HEK293T (cell line): ENCODE measurements around the gene SSRP1.

Experiments used
- CTCF ChIA-PET: fragments of 350-600 bp; formaldehyde crosslinking; extraction: SDS; loops from one replicate; lab custom pipeline; 2021; ENCODE audit warnings: antibody characterized with exemption, inconsistent platforms; lab: Yijun Ruan, JAX
- POLR2A ChIA-PET: fragments of 350-600 bp; formaldehyde crosslinking; extraction: SDS; loops from one replicate; lab custom pipeline; 2020; ENCODE audit warnings: antibody characterized with exemption, inconsistent platforms; lab: Yijun Ruan, JAX
- DNase-seq: peaks from one replicate; pipeline ENCODE4 v3.0.0; 2012; ENCODE audit warnings: mixed read lengths; ENCODE audit errors: extremely low spot score
- ARNT ChIP-seq: fragments of 450-650 bp; IDR thresholded peaks from 2 replicates; pipeline ENCODE4 v1.6.1; 2017; ENCODE audit warnings: mild to moderate bottlenecking
- BHLHE40 ChIP-seq: fragments of 450-650 bp; IDR thresholded peaks from 2 replicates; pipeline ENCODE4 v1.6.1; 2016; ENCODE audit warnings: mild to moderate bottlenecking, moderate library complexity, borderline replicate concordance
- CTBP1 ChIP-seq: fragments of 450-650 bp; IDR thresholded peaks from 2 replicates; pipeline ENCODE4 v1.6.1; 2016; ENCODE audit warnings: borderline replicate concordance
- ELF4 ChIP-seq: fragments of 450-650 bp; IDR thresholded peaks from 2 replicates; pipeline ENCODE4 v1.6.1; 2017; ENCODE audit warnings: antibody characterized with exemption
- FOXA1 ChIP-seq: fragments of 450-650 bp; IDR thresholded peaks from 2 replicates; pipeline ENCODE4 v1.6.1; 2016; ENCODE audit warnings: mild to moderate bottlenecking
- FOXK2 ChIP-seq: fragments of 450-650 bp; IDR thresholded peaks from 2 replicates; pipeline ENCODE4 v1.6.1; 2016; ENCODE audit warnings: mild to moderate bottlenecking
- FOXM1 ChIP-seq: fragments of 450-650 bp; IDR thresholded peaks from 2 replicates; pipeline ENCODE4 v1.6.1; 2017; ENCODE audit warnings: mild to moderate bottlenecking, borderline replicate concordance
- HDGF ChIP-seq: fragments of 450-650 bp; IDR thresholded peaks from 2 replicates; pipeline ENCODE4 v1.6.1; 2017; ENCODE audit warnings: antibody characterized with exemption, borderline replicate concordance
- L3MBTL2 ChIP-seq: fragments of 450-650 bp; conservative IDR thresholded peaks from 2 replicates; pipeline ENCODE4 v1.6.1; 2016; ENCODE audit warnings: mild to moderate bottlenecking
- LEF1 ChIP-seq: fragments of 450-650 bp; IDR thresholded peaks from 2 replicates; pipeline ENCODE4 v1.6.1; 2017; ENCODE audit warnings: mild to moderate bottlenecking, borderline replicate concordance
- NFRKB ChIP-seq: fragments of 450-650 bp; IDR thresholded peaks from 2 replicates; pipeline ENCODE4 v1.6.1; 2016; ENCODE audit warnings: mild to moderate bottlenecking, moderate library complexity
- SP1 ChIP-seq: fragments of 450-650 bp; IDR thresholded peaks from 2 replicates; pipeline ENCODE4 v1.6.1; 2017
- SUZ12 ChIP-seq: fragments of 450-650 bp; IDR thresholded peaks from 2 replicates; pipeline ENCODE4 v1.6.1; 2016; ENCODE audit warnings: mild to moderate bottlenecking
- TARDBP ChIP-seq: fragments of 450-650 bp; IDR thresholded peaks from 2 replicates; pipeline ENCODE4 v1.6.1; 2016
- ZNF384 ChIP-seq: fragments of 450-650 bp; IDR thresholded peaks from 2 replicates; pipeline ENCODE4 v1.6.1; 2016
- TF ChIP-seq, protein P1 (sequence below): fragments of 450-650 bp; IDR thresholded peaks from 2 replicates; pipeline ENCODE4 v1.6.1; 2016

The SSRP1 gene

DNA sequence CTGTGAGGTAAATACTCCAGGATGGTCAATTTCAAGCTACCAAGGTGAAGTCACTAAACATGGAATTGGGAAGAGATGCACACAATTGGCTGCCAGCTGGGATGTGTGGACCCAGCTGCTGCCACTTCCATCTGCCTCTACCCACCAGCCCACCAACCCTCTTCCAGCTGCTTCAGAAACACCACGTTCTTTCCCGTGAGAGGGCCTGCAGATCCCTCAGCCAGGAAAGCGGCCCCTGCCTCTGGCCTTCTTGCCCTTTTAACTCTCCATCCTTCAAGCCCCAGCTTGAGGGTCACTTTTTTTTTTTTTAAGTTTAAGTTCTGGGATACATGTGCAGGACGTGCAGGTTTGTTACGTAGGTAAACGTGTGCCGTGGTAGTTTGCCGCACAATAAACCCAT lies 25.3 kb upstream of the SSRP1 start:
- DNase-seq: no peak
- TF ChIP-seq FOXK2 (no peak), HDGF (no peak), TARDBP (no peak)
- CTCF ChIA-PET: interaction anchor here (0.9 to 2.6 kb wide), 3 partner anchors 11 to 15 kb away, joined by 3 to 14 read pairs (median 4); no protein-coding TSS in a partner anchor
- POLR2A ChIA-PET: no interaction called here

DNA sequence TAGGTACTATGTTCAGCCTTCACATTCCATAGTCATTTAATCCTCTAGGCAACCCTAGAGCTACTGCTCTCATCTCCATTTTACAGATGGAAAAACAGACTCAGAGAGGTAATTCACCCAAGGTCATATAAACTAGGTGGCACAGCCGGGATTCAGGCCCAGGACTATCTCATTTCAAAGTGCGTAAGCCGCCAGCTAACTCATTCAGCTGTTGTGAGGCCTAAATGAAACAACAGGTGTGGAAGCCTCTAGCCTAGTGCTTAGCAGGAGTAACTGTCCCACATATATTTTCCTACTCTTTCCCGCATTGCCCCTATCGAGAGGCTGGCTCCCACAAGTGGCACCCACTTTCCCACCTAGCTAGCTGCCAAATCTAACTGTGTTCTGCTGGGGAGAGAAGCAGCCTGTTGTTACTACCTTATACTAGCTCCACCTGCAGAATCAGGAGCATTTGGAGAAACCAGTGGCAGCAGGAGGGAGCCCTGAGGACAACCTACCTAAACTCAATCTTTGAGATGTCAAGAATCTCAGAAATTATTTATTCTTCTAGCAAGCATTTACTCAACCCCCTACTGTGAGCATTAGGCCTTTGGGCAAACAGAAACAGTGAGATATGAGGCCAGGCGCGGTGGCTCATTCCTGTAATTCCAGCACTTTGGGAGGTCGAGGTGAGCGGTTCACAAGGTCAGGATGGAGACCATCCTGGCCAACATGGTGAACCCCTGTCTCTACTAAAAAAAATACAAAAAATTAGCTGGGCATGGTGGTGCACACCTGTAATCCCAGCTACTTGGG lies 24.4 kb upstream of the SSRP1 start:
- TF ChIP-seq, protein P1, sequence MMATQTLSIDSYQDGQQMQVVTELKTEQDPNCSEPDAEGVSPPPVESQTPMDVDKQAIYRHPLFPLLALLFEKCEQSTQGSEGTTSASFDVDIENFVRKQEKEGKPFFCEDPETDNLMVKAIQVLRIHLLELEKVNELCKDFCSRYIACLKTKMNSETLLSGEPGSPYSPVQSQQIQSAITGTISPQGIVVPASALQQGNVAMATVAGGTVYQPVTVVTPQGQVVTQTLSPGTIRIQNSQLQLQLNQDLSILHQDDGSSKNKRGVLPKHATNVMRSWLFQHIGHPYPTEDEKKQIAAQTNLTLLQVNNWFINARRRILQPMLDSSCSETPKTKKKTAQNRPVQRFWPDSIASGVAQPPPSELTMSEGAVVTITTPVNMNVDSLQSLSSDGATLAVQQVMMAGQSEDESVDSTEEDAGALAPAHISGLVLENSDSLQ: no peak
- TF ChIP-seq NFRKB: no peak
- TF ChIP-seq ELF4: no peak
- TF ChIP-seq TARDBP: no peak
- no peak for TF ChIP-seq LEF1
- no peak for TF ChIP-seq CTBP1
- ChIA-PET CTCF (interaction anchor here (0.8 to 2.6 kb wide), 2 partner anchors 11 to 14 kb away, joined by 5 to 14 read pairs; no protein-coding TSS in a partner anchor), POLR2A (no interaction called here)
- DNase-seq: no peak

DNA sequence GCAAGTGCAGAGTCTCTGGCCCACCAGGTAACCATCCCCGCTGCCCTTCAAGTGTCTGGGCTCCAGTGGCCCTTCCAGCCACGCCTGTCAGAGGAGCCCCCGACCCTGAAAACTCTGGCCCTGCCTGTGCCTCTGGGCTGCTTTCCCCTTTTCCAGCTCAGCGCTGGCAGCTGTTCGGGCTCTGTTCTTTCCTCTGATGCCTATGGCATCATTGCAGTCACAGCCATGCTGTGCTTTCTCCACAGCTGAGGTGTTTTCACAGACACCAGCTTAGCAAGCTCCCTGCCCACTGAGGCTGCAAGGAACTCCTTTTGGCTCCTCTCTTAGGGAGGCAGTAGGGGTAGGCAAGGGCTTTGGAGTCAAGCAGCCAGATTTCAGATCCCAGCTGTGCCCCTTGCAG lies 23.7 kb upstream of the SSRP1 start:
- no peak for DNase-seq
- POLR2A ChIA-PET: no interaction called here
- CTCF ChIA-PET: interaction anchor here (0.8 kb wide), 1 partner anchor 14 kb away, joined by 5 read pairs; no protein-coding TSS in a partner anchor
- TF ChIP-seq LEF1 (no peak), FOXK2 (no peak), NFRKB (no peak), TARDBP (no peak), SP1 (no peak), ARNT (no peak), ELF4 (no peak), CTBP1 (no peak), FOXA1 (no peak), L3MBTL2 (no peak), BHLHE40 (no peak), HDGF (no peak)

DNA sequence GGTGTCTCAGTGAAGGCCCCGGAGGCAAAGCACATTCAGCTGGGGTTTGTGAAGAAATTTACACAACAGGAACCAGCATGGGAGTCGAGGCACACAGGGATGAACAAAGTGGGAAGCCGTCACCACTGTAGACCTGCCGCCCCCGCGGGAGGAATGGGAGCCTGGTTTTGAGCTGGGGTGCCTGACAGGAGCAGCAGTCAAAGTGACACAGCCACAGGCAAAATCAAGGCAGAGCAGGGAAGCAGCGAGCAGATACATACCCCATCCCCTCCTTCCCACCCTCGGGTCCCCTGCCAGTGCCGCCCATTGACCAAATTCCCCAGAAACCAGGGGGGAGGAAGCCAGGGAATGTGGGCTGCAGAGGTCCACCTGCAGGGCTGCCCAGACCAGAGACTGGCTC lies 23.3 kb upstream of the SSRP1 start:
- no peak for DNase-seq
- TF ChIP-seq LEF1 (no peak), CTBP1 (no peak), SP1 (no peak), HDGF (no peak), FOXM1 (no peak), ARNT (no peak), ZNF384 (no peak), TARDBP (no peak)
- TF ChIP-seq, protein P1: no peak
- ChIA-PET POLR2A (no interaction called here), CTCF (interaction anchor here (0.8 kb wide), 1 partner anchor 13 kb away, joined by 5 read pairs; no protein-coding TSS in a partner anchor)

DNA sequence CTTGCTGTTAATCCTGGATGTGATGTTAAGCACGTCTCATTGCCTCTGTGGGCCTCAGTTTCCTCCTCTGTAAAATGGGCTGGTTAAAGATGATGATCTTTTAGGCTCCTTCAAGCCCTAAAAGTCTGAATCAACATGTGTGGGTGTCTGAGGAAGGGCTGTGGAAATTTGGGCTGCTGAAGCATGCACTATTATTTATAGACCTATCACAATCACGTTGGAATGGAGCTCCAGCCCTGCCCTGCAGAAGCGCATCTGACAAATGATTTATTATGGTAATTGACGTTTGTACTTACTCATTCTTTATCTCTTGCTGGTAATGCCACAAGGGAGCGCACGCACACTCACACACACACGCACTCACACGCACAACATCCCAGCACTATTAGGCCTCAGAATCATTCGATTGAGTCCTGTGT lies 22.9 kb upstream of the SSRP1 start:
- no peak for DNase-seq
- ChIA-PET CTCF (no interaction called here), POLR2A (no interaction called here)
- TF ChIP-seq, protein P1: peak; percentile 74
- TF ChIP-seq LEF1: no peak

DNA sequence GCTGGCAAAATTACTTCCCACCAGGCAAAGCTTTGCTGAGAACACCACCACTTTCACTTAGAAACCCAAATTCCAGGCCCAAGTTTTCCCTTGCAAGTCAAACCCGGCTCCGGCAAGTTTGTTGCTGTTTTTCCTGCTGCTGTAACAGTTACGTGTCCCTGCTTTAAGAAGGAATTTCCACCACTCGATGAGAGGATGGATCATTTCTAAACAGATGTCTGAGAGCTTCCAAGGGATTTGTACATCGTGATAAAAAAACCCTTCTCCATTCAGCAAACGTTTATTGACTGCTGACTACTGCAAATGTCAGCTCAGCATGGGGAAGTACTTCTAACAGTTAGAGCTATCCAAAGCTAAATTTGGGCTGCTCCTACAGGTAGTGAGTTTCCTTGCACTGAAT lies 22.2 kb upstream of the SSRP1 start:
- no peak for DNase-seq
- POLR2A ChIA-PET: no interaction called here
- CTCF ChIA-PET: no interaction called here
- TF ChIP-seq LEF1 (no peak), NFRKB (no peak), FOXA1 (no peak)
- TF ChIP-seq, protein P1: no peak

DNA sequence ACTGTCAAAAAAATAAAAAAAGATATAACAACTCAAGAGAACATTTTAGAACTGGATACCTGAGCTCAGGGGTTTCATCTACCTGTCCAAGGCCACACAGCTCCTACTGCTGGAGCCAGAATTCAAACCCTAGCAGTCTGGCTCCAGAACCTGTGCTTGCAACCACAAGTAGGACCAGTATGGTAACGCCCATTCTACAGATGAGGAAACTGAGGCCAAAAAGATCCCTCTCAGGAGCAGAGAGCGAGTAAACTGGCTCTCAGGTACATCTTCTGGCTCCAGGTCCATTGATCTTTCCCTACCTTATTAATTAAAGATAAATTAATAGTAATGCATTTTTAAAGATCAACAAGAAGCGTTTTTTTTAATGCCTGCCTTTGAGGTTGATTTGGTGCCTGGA lies 21.6 kb upstream of the SSRP1 start:
- CTCF ChIA-PET: no interaction called here
- no peak for TF ChIP-seq HDGF
- TF ChIP-seq FOXM1: no peak
- no peak for TF ChIP-seq ARNT
- no peak for TF ChIP-seq L3MBTL2
- no peak for TF ChIP-seq FOXK2
- no peak for TF ChIP-seq CTBP1
- TF ChIP-seq, protein P1: no peak
- TF ChIP-seq ELF4: no peak
- no peak for TF ChIP-seq NFRKB
- TF ChIP-seq SP1: no peak
- TF ChIP-seq LEF1: no peak
- no peak for TF ChIP-seq SUZ12
- TF ChIP-seq TARDBP: no peak
- no peak for TF ChIP-seq ZNF384
- no peak for TF ChIP-seq BHLHE40
- no peak for TF ChIP-seq FOXA1
- POLR2A ChIA-PET: no interaction called here
- DNase-seq: no peak
